Measurements from ENCODE around the gene PTPRG.

GRCh38 chr3:61559136-61559731 is 2.1 kb upstream of the PTPRG start:
- TF ChIP-seq POLR2A (IDR thresholded peaks at IDR 0.05) (no peak), CTCF (IDR thresholded peaks at IDR 0.05) (peak in 4 of 12 donors; percentile 16 to 28 (median 26))
